Stimulated activated CD4-positive, alpha-beta T cell treated with anti-CD3 and anti-CD28 coated beads, Interleukin-4, amount 100 ng/mL, for 24 hours (primary cell): ENCODE data around the gene CHRNA4.
"Not testable (repeated sequence)": the region's sequence is repeated elsewhere in the genome, so short reads cannot be mapped to it uniquely, and the experiment has no call there.

Source experiments
- DNase-seq: peaks from one replicate; pipeline ENCODE4 v3.0.0-alpha.2; 2020

Gene CHRNA4

DNA sequence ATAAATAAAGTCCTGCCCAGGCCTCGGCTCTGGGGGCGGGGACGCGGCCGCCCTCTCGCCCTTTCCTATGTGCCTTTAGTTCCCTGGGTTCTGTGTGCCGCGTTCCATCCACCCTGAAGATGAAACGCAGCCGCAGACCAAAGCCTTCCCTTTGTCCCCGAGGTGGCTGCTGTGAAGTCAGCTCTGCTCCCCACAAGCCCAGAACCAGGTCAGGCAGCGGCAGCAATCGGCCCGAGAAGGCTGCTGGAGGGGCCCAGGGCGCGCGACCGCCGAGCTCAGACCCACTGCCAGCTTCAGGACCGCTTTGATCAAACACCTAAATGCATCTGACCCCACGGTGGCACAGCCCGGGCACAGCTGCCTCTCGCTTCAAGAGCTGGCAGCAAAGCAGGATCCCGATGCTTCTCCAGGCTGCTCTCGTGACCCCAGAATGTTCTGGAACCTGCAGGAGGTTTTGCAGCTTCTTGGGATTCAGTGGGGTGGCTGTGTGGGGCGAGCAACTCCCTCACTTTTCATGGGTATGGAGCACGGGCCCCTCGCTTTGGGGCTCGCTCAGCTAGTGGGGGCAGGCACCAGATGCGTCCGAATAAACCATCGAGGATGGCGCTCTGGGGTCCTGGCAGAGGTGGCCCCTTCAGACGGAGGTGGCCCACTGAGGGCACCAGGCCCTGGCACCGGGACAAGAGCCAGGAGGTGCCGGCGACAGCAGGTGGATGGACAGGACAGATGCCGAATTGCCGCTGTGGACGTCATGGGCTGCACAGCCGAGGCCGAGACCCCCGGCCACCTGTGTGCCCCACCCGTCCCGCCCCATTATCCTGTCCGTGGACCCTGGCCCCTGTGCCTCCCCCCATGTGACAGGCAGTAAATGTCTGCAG is 13.0 kb downstream of the CHRNA4 start:
- no peak for DNase-seq

DNA sequence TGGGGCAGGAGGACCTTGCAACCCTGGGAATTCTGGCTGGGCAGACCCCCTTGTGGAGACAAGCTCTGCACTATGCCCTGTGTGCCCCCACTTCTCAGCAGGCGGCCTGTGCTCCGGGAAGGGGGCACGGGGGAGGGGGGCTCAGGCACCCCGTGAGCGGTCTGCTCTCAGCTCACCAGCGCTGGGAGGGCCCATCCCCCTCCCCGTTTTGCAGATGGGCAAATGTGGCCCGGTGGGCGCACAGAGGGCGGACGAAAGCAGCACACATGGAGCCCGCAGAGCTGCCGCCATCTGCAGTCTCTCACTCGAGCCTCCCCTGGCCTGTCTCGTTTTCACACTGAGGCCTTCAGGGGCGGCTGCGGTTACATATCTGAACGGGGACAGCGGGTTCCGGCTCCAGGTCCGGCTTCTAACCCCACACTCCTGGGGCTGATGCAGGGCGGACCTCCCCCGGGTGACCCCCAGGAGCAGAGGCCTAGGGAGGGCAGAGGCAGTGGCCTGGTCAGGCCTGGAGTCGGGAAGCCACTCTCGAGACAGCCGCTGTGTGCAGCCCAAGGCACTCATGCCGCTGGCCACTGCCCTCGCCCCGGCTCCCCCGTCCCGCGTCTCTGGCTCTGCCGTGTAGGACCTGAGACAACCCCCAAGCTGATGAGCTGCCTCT is 13.9 kb downstream of the CHRNA4 start:
- DNase-seq, result no peak

DNA sequence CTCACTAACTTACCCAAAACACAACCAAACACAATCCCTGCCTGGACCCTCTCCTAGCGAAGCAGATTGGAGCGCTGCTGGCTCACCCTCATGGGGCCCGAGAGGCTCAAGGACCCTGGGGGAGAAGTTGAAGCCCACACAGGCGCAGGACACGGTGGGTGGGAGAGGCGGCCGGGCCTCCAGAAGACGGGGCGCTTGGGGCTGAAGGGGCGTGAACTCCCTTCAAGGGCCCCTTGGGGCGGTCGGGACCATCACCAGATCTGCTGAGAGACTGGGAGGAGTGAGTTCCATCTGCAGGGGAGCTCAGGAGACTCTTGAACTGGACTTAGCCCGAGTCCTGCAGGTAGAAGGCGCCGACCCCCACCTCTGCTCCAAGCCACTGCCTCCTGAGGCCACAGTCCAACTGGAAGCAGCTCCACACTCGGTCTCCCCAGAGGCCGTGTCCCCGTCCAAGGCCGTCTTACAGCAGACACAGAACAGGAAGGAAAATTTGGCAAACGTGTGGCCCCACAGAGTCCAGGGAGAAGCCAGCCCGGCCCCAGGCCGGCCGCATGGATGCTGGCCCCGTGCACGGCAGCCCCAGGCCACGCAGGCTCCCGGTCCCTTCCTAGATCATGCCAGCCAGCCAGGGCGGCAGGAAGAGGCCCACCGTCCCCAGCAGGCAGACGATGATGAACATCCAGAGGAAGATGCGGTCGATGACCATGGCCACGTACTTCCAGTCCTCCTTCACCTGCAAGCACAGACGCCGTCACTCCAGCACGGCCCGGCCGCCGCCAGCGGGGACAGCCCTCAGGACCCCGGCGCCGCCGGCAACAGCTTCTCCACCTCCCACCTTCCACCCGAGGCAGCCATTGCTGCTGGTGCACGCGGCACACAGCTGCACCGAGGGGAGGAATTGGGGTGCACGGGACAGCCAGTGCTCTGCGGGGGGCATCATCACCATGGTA is 14.7 kb downstream of the CHRNA4 start:
- DNase-seq, result no peak

DNA sequence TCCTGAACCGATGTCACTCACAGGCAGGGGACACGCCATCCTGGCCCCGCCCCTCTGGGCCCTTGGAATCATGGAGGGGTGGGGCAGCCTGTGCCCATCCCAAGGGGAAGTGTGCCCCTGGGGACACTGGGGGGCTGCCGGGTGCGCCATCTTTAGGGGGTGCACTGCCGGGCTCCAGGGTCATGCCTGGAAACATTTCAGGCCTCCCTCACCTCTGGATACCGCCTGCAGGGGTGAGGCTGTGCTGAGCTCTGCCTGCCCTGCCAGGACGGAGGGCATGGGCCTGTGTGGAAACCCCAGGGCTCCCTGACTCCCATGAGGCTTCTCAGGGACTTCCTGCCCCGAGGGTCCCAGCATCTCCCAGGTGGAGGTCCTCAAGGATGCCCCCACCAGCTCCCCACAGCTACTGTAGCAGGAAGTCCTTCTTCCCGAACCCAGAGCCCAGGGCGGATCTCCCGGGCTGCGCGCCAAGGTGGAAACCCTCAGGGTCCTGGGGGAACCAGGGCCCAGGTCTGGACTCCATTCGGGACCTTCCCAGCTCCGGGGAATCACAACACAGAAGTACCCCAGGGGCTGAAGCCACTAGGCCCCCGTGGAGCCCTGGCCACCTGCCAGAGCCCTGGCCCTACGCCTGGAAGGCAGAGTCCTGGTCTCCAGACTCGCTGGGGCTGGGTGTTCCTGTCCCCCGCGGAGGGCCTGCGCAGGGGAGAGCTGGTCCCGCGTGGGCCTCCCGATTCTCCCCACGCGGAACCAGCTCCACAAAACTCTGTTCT is 15.6 kb downstream of the CHRNA4 start:
- DNase-seq, result no peak

DNA sequence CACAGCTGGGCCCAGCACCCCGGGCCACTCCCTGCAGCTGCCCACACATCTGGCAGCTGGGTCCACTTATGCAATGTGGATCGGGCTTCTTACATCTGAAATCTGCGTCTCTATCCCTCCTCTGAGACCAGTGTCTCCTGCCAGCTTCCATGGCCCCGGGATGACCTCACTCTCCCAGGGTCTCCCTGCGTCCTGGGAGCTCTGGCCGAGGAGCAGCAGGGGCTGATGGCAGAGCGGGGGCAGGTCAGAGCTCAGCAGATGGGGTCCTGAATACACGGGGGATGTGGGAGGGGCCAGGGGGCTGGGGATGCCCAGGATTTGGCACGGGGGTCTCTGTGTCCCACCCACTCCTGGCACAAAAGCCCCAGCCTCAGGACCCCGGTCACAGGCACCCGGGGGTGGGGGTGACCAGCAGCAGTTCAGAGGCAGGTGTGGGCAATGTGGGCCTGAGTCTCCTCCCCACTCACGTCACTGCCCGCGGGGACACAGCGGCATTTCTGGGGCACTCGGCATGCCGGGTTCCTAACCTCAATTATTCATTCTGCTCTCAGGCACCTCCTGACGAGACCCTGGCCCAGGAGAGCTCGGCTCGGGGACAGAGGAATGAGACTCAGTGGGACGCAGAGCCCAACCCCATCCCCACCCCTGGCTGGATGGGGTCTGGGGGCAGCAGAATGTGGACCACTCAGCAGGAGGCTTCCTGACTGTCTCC is 16.4 kb downstream of the CHRNA4 start:
- no peak for DNase-seq

DNA sequence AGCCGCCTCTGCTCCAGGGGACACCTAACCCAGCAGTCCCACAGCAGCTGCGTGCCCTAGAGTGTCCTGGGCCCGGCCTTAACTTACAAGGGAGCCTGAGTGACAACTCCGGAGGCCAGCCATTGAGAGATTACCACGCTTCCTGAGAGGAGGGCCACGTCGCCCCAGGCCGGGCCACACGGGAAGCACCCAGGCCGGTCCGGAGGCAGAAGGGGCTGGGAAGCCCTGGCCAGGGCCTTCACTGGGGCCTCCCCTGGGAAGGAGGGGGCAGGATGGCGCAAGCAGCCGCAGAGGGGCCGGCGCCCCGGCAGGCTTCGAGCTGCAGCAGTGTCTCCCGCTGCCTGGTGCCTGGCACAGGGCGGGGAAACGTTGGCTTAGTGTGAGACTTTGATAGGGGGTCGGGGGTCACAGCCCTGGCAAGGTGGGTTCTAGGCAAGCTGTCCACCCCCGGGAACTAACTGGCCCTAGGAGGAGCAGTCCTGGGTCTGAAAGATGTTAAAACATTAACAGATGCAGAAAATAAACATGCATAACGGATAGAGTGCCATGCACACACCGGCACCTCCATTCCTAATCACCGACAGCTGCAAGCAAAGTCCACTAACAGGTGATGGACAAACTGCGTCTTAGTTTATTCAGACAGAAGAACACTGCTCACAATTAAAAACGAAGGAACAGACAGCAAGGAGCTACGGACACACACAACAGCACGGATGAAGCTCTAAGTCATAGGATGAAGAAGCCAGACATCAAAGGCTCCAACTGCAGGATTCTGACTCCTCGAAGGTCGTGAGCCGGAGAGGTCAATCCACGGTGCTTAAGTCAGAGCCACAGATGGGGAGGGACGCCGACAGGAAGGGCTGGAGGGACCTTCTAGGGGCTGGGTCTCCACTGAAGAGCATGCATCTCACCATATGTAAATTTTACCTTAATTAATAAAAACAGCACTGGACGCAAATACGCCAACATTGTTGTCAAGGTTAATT is 17.4 kb downstream of the CHRNA4 start:
- DNase-seq, result no peak

DNA sequence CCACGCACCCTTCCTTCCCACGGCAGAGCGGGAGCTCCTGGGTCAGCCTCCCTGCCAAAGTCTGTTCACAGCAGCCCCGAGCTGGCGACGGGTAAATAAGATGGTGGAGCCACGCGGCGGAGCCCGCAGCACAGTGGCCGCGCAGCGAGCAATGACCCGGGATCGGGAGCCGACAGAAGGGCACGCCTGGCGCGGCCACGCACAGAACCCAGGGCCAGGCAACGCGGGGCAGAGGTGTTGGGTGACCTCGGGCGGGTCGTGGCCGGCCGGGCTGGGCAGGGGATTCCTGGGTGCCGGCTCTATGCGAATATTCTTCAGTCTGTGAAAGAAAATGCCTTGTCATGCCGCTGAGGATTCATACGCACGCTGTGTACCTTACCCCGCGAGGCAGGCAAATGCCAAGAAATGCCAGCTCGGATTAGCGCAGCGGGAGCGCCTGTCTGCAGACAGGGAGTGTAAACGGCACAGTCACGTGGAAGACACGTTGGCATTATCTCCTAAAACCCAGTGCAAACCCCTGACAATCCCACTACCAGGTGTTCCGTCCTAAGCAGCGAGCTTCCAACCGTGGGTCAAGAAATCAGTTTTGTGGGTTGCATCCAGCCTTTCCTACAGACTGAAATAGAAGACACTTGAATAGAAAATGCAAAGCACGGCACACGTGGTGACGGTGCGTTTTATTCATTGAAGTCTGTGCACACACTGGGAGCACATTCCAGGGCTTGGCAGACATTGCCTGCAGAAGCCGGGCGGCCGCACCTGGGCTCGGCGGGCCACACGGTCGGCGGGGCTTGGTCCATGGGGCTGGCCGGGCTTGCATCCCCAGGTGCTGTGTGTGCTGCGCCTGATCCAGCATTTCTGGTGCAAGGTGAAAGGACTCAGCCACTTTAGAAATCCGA is 18.3 kb downstream of the CHRNA4 start:
- DNase-seq, result no peak

DNA sequence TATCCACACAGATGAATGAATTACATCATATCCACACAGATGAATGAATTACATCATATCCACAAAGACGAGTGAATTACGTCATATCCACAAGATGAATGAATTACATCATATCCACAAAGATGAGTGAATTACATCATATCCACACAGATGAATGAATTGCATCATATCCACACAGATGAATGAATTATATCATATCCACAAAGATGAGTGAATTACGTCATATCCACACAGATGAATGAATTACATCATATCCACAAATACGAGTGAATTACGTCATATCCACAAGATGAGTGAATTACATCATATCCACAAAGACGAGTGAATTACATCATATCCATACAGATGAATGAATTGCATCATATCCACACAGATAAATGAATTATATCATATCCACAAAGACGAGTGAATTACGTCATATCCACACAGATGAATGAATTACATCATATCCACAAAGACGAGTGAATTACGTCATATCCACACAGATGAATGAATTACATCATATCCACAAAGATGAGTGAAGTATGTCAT is 20.9 kb downstream of the CHRNA4 start:
- DNase-seq, result not testable (repeated sequence)

DNA sequence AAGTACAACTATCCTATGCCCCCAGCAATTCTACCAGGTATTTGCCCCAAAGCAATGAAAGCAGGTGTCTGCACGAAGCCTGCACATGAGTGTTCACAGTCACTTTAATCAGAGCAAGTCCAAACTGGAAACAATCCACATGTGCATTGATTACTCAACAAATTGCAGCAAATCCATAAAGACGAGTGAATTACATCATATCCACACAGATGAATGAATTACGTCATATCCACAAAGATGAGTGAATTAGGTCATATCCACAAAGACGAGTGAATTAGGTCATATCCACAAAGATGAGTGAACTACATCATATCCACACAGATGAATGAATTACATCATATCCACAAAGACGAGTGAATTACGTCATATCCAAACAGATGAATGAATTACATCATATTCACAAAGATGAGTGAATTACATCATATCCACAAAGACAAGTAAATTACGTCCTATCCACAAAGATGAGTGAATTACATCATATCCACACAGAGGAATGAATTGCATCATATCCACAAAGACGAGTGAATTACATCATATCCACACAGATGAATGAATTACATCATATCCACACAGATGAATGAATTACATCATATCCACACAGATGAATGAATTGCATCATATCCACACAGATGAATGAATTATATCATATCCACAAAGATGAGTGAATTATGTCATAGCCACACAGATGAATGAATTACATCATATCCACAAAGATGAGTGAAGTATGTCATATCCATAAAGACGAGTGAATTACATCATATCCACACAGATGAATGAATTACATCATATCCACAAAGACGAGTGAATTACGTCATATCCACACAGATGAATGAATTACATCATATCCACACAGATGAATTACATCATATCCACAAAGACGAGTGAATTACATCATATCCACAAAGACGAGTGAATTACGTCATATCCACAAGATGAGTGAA is 21.7 kb downstream of the CHRNA4 start:
- not testable (repeated sequence) for DNase-seq

DNA sequence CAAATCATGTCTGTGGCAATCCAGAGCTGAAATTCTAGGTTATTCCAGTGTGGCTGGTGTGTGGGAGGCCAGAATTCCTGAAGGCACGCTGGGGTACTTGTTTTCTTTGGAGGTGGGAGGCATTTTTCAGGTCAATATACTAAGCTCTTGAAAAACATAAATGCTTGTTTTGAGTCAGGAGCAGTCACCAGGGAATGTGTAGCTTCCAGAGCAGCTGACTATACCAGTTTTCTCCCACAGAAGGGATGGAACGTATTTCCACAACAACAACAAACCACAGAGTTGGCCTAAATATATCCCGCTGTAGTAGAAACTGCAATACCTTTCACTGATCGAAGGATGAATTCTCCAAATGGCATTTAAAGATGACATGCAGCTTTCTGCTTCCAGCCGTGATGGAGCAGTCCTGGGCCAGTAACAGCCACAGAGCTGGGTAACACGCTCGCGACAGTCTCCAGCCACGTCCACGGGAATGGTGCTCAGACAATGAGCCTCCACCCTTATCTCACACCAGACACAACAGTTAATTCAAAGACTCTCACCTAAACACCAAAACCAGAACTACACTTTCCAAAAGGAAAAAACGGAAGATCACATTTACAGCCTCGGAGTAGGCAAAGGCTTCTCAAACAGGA is 23.2 kb downstream of the CHRNA4 start:
- no peak for DNase-seq

DNA sequence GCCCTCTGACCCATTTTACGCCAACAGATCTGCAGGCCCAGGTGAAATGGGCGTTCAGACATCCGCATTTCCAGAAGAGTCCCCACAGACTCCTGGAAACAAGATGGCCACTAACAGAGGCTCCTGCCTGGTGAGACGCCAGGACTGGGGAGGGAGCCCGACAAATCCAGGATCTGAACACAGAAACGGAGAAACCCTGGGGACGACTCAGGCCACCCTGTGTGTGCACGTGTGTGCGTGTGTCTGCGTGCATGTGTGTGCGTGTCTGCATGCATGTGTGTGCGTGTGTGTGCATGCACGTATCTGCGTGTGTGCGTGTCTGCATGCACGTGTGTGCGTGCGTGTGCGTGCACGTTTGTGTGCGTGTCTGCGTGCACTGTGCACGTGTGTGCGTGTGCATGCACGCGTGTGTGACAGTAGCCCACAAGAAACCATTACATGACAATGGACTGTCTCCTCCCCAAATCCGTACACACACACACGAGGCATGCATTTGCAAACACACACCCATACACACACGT is 24.9 kb downstream of the CHRNA4 start:
- no peak for DNase-seq

DNA sequence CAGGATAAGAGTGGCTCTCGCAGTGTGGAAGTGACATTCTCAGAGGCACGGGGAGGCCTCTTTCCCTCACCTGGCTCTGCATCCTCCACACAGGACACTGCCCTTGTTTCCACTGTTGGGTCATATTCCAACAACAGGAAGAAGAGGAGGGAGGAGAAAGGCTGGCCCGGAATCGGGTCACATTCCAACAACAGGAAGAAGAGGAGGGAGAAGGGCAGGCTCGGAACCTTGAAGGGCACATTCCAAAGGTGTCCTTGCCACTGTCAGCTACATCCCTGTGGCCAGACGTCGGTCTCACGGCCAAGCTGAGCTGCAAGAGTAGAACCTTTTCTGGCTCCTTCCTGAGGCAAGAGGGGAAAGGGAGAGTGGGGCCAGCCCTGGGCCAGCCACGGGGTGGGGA is 25.4 kb downstream of the CHRNA4 start:
- no peak for DNase-seq

DNA sequence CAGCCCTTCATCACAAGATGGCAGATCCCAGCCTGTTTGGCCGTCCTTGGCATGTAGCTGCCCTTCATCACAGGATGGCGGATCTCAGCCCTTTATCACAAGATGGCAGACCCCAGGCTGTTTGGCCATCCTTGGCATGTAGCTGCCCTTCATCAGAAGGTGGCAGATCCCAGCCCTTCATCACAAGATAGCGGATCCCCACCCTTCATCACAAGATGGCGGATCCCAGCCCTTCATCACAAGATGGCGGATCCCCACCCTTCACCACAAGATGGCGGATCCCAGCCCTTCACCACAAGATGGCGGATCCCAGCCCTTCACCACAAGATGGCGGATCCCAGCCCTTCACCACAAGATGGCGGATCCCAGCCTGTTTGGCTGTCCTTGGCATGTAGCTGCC is 26.1 kb downstream of the CHRNA4 start:
- DNase-seq, result not testable (repeated sequence)

DNA sequence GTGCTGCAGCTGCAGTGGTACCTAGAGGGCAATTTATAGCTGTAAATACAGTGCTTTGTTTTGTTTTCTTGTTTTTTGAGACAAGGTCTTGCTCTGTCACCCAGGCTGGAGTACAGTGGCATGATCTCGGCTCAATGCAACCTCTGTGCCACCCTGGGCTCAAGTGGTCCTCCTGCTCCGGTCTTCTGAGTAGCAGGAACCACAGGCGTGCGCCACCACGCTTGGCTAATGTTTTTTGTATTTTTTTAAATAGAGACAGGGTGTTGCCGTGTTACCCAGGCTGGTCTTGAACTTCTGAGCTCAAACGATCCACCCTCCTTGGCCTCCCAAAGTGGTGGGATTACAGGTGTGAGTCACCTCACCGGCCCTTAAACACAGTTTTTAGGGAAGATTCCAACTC is 26.8 kb downstream of the CHRNA4 start:
- no peak for DNase-seq

DNA sequence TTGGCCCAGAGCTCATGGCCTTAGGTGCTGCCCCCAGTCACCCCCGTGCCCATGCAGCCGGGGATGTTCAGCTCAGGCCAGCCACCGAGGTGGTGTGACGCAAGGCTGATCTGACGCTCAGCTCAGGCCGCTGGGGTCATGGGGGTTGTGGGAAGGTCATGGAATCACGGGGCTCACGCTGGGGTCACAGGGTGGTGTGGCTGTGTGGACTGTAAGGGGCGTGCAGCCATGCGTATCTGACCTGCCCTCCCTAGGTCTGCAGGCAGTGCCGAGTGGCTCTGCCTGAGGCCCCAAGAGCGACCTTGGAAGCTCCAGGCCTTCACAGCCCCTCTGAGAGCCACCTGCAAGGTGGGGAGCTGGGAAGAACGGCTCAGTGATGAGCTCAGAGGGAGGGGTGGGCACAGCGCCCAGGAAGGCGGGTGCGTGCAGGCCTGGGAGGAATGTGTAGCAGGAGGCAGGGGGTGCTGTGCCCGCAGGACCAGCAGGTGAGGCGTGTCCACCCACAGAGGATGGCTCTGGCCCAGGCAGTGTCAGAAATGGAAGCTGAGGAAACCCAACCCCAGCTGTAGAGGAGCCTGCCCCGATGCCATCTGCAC is 27.8 kb downstream of the CHRNA4 start:
- DNase-seq, result no peak

DNA sequence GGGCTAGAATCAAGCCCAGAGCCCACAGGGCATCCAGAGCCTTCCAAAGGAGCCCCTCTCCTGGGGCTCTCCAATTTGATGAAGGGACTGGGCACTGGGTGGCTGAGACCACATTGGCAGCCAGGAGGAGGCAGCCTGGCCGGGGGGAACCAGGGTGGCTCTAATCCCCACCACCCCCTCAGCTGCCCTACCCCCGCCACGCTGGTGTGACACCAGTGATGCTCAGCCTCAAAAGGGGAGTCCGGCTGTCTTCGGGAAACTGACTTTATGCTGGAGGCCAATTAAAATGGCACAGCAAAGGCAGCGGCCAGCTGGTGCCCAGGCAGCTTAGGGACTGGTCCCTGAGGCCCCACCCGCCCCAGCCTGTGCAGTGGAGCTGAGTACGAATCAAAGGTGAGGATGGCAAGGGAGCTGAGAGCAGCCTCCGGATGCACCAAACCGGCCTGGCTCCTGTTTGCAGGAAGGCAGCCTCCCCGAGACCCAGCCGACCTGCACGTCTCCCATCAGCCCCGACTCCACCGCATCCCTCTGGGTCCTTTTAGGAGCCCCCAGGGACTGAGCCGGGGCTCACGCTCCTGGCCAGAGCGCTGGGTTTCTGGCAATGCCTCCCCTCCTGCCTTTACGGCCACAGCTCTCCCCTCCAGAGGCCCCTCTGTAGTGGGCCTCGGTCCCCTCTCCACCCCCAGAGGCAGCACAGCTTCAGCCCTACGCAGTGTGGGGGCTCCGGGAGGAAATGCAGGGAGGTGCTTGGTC is 28.5 kb downstream of the CHRNA4 start:
- DNase-seq, result no peak
